PFSK-1 (cell line): ENCODE results near the gene CRISP2.

Experiments used
- FOXP2 ChIP-seq: optimal IDR thresholded peaks from 2 replicates; pipeline ENCODE3; 2011; ENCODE audit warnings: borderline replicate concordance, control low read depth, inconsistent platforms; ENCODE audit not compliant: insufficient read depth; ENCODE audit errors: extremely low read length, extremely low read depth
- POLR2AphosphoS5 ChIP-seq: IDR thresholded peaks from 2 replicates; pipeline ENCODE4 v1.6.1; 2012; ENCODE audit warnings: low read depth, mild to moderate bottlenecking, control low read depth, low read length, moderate library complexity
- REST ChIP-seq, 2 experiments: IDR thresholded peaks; 2 replicates each; pipeline versions ENCODE4 v1.6.1 to v1.8.0; 2011 to 2012; ENCODE audit warnings: low read depth in 2 of 2, low read length in 2 of 2, control low read depth in 1 of 2, inconsistent platforms in 1 of 2, mild to moderate bottlenecking in 1 of 2, moderate library complexity in 1 of 2; ENCODE audit not compliant: insufficient read depth in 1 of 2
- SIN3A ChIP-seq: IDR thresholded peaks from 2 replicates; pipeline ENCODE4 v1.6.1; 2012; ENCODE audit warnings: mild to moderate bottlenecking, low read length, moderate library complexity, borderline replicate concordance; ENCODE audit not compliant: insufficient read depth
- TAF1 ChIP-seq: IDR thresholded peaks from 2 replicates; pipeline ENCODE4 v1.6.1; 2012; ENCODE audit warnings: low read length, control low read depth, borderline replicate concordance; ENCODE audit not compliant: insufficient read depth

CRISP2 gene

DNA sequence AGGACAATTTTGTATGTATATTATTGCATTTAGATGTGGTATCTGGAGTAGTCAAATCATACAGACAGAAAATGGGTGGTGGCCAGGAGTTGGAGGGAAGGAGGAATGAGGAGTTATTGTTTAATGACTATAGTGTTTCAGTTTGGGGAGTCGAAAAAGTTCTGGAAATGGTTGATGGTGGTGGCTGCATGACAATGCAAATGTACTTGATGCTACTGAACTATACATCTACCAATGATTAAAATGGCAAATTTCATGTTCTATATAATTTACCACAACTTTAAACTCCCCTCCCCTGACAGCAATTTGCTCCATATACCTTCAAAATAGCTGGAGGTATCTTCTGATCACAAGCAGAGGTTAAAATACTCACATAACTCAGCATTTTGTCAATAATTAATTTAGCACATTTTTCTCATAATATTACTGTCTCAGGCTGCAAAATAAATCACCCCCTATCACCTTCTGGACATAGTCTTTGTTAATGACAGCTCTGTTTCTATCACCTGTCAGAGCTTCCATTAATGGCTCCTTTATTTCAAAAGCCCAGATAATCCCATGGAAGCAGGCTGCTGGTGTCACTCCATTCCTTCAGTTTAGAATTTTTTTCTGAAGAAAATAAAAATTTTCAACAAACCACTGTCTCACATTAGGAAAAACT, 51.0 kb downstream of the CRISP2 start:
- TF ChIP-seq REST (IDR thresholded peaks at IDR 0.05; ENCODE audit: insufficient read depth in 1 of 2, low read depth in 2 of 2, low read length in 2 of 2) (no peak), TAF1 (no peak), FOXP2 (no peak)

DNA sequence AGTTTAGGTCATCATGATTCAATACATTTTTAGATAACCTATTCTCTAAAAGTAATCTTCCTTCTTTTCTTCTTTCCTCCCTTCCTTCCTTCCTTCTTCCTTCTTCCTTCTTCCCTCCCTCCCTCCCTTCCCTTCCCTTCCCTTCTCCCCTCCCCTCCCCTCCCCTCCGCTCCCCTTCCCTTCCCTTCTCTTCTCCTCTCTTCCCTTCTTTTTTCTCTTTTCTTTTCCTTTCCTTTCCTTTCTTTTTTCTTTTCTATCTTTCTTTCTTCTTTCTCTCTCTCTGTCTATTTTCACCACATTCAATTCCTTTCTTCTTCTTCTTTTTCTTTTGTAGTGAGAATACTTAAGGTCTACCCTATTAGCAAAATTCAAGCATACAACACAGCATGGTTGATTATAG, 59.4 kb downstream of the CRISP2 start:
- TF ChIP-seq FOXP2 (no peak), SIN3A (no peak), POLR2AphosphoS5 (no peak), TAF1 (no peak), REST (IDR thresholded peaks at IDR 0.05; ENCODE audit: insufficient read depth in 1 of 2, low read depth in 2 of 2, low read length in 2 of 2) (no peak)

GRCh38 chr6:49653438-49653837, 59.9 kb downstream of the CRISP2 start:
- no peak for TF ChIP-seq POLR2AphosphoS5
- TF ChIP-seq SIN3A = no peak
- no peak for TF ChIP-seq TAF1
- TF ChIP-seq REST (IDR thresholded peaks at IDR 0.05; ENCODE audit: insufficient read depth in 1 of 2, low read depth in 2 of 2, low read length in 2 of 2) = no peak
- TF ChIP-seq FOXP2 = no peak

DNA sequence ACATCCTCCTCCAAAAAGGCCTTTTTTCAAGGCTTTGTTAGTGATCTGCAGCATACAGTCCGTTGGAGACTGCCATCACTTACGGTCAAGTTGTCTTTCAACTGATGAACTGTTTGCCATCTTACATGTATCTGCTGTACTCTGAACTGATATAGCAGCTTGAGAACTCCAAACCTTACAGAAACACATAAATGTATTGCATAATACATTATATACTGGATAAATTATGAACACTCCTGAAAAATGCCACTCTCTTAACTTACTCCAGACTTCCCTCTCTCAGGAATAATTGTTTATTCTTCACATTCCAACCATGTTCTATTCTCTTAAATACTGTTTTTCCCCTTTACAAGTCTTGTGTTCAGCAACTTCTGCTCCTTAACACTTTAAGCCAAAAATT, 62.1 kb downstream of the CRISP2 start:
- no peak for TF ChIP-seq FOXP2
- TF ChIP-seq POLR2AphosphoS5 = no peak
- TF ChIP-seq SIN3A = no peak
- no peak for TF ChIP-seq REST (IDR thresholded peaks at IDR 0.05; ENCODE audit: insufficient read depth in 1 of 2, low read depth in 2 of 2, low read length in 2 of 2)
- TF ChIP-seq TAF1 = no peak

- TF ChIP-seq FOXP2 = no peak
- TF ChIP-seq SIN3A = no peak
- TF ChIP-seq TAF1 = no peak
- no peak for TF ChIP-seq POLR2AphosphoS5
- TF ChIP-seq REST (IDR thresholded peaks at IDR 0.05; ENCODE audit: insufficient read depth in 1 of 2, low read depth in 2 of 2, low read length in 2 of 2) = no peak
Measured at GRCh38 chr6:49649988-49650387, 63.4 kb downstream of the CRISP2 start.
